ENCODE data around the gene PARD3B.

The PARD3B gene

DNA sequence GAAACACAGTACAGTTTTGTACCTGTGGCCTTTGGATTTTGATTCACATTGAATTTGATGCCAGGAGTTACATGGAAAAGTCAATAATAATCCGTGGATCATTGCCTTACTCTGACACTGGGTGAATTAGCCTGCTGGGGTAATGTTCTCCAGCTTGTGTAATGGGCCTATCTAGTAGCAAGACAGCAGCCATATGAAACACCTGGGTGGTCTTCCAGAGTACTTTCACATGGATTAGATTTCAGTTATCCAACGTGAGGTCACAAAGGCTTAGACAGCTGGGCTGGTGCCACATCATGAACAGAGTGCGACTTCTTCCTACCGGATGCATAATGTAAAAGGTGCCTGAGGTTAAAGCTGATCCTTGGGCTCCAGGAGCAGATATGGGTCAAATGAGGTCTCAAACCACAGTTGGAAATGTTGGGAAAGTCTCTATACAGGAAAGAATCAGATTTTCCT lies 486.8 kb downstream of the PARD3B start:
- DNase-seq, result no peak

DNA sequence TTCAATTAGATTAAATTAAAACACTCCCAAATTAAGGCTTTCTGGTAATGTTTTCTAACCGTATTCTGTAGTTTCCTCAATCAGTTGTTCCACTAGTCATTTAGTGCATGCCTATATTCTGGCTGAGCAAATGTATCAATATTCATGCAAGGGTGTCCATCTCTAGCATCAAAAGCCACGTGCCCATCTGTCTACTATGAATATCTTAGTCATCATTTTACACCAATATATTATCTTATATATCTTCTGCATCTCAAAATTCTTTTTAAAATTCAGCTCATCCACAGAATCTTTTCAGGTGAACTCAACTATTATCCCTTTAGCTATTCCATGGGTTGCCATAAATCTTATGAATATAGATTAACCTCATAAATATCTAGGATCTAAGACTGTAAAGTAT lies 488.2 kb downstream of the PARD3B start:
- DNase-seq, result no peak

DNA sequence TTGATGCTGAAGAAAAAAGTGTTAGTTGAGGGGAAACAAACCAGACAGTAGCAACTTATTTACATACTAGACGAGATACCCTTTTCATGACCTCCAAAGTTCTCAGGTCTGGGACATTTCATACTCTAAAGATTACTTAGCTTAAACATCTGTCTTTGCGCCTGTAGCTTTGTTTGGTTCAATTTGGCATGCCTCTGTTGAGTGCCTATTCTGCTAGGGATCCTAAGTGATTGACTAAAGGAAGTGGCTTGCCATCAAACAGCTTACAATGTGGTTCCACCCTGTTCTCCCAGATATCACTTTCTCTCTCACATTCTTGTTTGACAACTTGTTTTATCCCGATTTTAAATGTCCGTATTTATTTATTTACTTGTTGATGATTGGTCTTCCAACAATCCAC lies 488.8 kb downstream of the PARD3B start:
- no peak for DNase-seq

DNA sequence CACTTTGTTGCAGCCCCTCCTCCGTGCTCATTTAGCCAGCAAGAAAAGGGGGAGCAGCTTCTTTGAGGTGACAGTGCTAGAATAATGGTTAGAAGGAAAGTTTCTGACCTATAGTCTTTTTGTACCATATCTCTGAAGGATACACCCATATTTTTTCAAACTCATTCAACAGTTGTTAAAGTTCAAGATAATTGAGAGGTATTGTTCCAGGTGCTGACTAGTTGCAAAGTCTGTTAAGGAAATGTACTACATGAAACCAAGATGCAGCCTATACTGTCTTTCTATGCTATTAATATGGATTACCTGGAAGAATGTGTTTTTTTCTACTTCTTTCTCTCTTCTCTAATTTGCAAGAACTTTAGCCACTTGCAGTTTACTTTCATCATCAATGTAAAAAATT lies 495.0 kb downstream of the PARD3B start:
- no peak for DNase-seq

DNA sequence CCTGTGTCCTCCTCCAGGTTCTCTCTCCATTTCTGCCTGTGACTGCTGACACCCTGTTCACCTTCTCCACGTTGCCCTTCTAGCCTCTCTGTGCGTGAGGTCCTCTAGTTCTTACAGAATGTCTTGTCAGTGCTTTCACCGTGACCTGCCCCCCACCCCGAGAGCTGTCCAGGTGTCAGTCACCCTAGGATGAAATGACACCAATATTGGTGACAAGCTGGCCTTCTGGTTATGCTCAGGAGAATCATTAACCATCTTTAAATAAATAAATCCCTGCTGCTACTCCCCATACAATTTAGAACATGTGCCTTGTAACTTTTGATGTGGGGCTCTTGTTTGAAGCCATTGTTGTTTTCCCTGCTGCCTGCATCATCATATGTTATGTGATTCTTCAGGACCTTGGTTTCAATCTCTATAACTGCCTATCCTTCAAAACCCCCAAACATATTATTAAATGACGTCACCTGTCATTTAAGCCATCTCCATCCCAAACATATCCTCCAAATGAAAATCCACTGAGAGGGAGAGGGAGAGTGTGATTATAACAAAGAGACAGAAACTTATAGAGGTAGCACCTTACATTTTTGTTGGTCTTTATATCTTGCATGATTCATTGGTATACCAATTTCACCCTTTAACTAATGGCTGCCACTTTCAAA lies 496.3 kb downstream of the PARD3B start:
- DNase-seq, result no peak

DNA sequence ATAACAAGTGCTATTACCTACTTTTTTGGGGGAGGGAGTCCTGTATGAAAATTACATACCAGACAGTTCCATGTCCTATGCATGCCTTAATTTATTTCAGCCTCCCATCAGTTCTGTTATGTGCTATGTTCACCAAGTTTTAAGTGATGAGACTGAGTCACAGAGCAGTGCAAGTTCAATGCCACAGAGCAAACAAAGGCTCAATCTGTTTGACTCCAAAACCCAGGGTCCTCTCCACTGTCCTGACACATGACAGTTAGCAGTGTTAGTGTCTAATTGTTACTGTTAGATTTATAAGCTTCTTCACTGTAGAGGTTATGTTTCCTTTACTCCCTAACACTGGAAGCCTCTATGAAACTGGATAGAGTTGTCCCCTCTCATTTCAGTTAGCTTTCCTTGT lies 498.0 kb downstream of the PARD3B start:
- no peak for DNase-seq

DNA sequence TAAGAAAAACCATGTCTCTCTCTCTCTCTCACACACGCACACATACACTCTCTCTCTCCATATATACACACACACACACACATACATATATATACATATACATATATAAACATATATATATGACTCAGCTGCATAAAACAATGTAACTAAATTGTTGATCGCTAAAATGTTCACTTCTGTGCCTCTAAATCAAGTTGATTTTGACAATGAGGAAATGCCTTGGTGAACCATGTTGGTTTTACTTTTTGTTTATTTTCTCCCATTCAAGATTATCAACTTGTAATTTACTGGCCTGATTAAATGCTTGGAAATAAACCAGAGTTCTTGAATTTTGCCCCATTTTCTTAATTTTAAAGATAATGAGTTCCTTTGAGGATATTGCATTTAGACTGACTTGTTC lies 500.4 kb downstream of the PARD3B start:
- no peak for DNase-seq

DNA sequence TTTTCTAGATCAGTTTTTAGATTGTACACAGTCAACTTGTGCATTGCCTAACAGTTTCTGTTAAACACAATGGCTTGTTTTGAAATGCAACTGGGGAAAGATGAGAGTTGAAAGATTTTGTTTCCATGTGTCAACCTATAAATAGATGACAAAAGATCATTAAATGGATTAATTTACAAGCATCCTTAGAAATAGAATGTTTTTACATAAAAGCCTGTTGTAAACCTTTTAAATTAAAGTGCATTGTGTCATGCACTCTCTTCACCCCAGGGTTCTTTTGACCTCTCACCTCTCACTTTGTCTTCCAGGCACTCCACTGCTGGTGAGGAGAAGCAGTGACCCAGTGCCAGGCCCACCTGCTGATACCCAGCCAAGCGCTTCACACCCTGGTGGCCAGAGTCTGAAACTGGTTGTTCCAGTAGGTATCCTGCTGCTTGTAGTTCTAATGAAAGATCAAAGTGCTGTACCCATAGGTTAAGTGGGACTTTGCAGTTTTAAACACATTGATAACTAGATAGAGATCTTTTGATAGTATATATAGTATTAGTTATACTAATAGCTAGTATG lies 502.1 kb downstream of the PARD3B start:
- no peak for DNase-seq

DNA sequence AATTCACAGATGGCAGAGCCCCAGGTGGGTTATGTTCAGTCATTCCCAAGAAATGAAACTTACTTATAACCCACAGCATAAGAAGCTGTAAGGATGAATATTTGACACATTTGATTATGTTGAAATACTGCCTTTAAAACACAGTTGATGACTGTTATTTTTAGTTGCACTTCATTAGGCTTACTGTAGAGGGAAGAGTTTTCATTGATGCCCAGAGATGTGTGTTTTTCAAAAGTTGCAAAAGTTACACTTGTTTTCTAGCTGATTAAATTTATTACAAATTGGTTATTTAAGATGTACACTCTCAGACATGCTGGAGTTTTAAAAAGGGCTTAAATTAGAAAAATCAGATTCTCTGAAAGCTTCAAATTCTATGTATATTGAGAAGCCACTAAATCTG lies 506.1 kb downstream of the PARD3B start:
- DNase-seq, result no peak

DNA sequence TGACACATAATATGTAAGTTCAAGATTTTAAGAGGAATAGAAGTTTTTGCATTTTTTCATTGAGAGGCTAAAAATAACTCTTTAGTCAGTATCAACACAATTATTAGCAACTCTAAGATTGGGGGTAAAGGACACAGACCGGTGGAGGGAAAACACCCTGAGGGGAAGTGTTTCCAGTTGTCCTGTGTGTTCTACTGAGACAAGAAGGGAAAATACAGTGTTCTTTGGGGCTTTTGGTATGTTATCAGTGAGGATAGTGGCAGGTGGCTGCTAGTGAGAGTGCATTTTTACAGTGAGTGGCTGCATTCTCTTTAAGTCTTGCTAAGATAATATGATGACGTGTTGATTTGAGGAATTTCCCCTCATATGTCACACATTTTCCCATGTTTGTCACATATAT lies 507.5 kb downstream of the PARD3B start:
- no peak for DNase-seq

DNA sequence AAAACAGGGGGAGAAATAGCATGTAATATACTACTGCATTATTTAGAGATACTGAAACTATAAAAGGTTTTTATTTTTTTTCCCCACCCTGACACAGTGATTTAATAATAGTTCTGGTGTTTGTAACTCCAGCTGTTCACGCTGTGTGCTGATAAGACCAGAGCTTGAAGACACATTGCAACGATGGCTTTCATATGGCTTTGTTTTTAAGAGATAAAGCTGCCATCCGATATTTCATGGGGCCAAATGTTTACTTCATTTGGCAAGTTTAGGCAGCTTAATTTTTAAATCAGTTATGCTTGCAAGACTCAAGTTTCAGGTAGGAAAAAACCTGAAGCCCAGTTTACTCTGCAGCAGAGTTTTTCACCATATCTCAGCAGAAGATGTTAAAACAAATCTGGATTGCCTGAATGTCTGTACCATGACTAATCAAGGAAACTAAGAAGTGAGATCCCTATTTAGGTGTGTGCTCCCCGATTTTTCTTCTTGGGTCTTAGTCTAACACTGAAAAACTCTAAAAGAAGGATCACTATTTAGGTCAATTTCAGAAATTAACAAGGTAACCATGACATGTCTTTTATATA lies 508.6 kb downstream of the PARD3B start:
- no peak for DNase-seq

DNA sequence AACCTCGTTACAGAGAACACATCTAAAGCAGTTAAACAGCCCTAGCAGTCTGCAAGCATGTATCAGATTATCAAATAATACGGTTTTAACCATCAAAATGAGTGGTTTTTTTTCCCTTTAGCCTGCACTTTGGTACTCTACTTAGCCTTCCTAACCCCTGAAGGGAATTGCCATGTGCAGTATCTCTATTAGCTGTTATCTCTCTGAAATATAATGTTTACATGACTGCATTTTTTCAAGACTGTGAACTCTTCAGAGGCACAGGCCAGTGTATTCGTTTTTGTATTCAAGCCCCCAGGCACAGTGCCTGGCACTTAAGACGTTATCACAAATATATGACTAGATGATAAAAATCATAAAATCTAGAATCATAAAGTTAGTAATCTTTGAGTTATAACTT lies 509.5 kb downstream of the PARD3B start:
- no peak for DNase-seq

DNA sequence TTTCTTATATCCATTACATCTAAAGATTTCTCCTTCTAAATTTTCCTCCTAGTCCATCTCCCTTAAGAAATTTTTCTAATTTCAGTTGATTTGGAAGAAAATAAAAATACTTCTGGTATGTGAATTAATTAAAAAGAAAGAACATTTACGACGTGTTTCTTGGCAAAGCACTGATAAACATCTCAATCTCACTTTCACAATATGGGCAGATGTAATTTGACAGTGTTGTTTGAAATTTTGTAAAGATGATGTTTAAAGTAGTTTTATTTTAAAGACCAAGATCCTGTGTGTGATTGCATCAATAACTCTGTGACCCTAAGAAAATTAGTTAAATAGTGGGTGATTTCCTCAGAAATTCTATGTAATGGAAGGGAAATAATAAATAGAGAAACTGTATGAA lies 510.0 kb downstream of the PARD3B start:
- DNase-seq, result no peak

DNA sequence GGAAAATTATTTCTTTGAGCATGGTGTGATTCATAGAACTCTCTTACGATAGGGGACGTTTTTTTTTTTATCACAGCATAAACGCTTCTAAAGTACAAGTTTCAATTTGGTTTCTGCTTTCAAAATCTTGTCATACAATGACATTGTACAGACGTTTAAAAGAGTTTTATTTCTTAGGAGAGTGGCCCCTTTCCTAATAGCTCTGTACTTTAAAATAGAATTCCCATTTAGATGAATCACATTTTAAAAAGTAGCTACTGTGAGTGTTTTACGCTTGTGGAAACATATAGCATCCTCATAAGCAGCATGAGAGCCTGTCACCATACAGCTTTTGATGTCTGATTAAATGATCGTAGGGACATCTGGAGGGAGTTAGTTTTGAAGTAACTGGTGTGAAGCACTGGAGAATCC lies 510.9 kb downstream of the PARD3B start:
- no peak for DNase-seq

DNA sequence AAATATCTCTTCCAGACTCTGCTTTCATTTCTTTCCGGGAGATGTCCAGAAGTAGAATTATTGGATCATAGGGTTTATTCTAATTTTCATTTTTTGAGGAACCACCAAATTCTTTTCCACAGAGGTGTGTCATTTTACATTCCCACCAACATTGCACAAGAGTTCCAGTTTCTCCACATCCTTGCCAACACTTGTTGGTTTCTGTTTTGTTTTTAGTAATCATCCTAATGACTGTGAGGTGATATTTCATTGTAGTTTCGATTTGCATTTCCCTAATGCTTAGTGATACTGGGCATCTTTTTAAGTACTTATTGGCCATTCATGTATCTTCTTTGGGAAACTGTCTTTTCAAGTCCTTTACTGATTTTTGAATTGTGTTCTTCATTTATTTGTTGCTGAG lies 513.1 kb downstream of the PARD3B start:
- DNase-seq, result no peak

DNA sequence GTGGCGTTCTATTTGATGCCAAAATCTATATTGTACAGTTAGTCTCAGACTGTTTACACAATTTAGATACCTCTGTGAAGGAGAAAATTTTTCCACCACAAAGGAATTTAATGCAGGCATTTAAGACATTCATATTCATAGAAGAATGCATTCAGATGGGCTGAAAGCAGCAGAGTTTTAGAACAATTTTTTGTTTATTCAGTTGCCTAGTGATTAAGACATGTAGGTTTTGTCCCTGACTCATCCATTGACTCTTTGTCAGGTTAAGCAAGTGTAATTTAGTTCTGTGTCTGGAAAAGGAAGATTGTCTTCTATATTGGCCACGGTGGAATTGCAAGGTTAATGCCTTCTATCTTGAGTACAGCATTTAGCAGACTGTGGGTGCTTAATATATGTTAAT lies 515.0 kb downstream of the PARD3B start:
- no peak for DNase-seq

DNA sequence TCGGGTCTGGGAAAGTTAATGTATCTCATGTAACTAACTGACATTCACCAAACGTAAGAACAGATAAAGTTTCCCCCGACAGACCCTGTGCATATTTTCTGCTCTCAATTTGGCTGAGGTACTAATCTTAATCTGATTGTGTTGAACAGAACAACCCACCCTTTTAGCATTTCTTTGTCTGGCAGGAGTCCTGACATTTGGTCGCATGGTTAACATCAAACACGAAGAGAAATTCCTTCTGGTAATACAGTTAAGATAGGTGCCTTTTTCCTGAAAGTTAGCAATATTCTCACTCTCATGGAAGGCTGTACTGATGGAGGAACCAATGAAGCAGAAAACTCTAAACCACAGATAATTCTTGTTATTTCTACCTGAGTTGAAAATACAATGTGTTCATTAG lies 520.8 kb downstream of the PARD3B start:
- DNase-seq, result no peak

DNA sequence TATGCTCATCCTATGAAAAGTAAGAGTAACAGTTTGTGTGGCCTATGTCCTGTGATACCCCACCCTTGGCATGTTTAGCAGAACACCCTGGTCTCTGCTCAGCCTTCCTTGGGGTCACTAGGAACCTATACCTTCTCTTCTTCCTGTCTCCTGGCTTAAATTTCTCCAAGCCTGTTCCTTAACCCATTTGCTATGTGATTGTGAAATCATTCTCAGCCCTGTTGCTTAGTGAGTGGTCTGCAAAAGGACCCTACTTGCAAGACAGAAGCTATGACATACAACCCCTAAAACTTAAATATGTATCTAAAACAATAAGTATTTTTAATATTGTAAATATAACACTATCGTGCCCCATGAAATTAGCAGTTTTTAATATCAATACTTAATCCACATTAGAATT lies 524.7 kb downstream of the PARD3B start:
- no peak for DNase-seq

DNA sequence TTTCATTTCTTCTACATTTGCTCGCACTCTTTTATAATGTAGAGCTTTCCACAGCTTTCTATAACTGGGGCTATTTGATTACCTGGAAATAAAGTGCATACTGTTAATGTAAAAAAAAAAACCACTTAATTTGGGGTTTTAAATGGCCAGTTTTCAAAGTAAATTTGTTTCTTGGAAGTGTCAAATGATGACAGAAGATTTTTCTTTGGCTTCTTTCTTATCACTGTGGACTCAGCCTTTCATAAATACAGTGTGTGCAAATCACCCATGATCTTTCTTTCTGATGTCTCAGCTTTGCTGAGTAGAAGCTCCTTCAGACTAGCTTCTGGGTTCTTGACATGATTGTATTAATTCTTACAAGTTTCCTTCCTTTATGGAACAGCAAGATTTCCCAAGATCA lies 525.6 kb downstream of the PARD3B start:
- DNase-seq, result no peak

DNA sequence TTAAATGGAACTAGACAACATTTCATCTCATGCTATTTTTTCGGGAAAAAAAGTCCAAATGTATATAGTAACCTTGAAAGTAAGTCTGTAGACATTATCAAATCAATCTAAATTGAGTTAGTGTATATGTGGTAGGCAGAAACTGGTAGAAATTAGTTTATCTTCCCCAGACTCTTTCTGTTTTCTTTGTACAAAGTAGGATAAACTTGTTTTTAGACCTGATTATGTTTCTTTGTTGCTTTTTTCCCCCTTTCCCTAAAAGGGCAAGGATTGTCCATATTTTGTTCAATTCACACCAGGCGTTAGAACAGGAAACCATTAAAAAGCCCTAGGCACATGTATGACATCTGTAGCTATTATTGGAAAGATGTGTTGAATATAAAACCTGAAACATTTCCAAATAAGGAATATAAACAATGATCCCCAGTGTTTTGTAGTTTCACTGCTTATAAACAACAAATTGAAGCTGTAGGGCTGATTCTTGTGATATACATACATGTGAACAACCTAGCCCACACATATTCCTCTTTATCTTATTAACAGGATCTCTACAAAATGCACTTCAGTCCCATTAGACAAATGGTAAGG lies 528.3 kb downstream of the PARD3B start:
- no peak for DNase-seq

DNA sequence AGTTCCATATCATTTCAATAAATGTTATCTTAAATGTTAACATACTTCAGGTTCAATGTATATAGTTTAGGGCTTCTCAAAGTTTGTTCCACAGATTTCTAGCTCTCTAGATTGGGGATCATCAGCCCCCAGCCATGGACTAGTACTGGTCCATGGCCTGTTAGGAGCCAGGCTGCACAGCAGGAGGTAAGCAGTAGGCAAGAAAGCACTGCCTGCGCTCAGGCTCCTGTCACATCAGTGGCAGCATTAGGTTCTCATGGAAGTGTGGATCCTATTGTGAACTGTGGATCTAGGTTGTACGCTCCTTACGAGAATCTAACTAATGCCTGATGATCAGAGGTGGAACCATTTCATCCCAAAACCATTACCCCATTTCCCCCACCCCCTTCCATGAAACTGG lies 531.1 kb downstream of the PARD3B start:
- DNase-seq, result no peak

DNA sequence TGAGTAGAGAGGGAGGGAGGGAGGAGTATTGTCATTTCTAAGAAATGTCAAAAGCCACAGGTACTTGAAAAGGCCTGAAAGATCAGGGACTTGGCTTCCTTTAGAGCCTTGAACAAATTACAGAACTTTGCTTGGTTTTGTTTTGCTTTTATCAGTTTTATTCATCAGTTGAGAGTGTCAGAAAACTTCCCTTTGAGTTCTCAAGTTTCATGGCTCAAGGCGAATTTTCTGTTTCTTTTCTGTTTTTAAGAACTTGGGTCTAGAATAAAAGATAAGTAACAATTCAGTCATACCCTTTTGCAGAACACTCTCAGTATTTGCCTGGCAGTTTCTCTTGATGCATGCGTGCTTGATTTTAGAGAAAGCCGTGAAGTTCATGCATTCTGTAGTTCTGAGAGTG lies 531.9 kb downstream of the PARD3B start:
- DNase-seq, result no peak

DNA sequence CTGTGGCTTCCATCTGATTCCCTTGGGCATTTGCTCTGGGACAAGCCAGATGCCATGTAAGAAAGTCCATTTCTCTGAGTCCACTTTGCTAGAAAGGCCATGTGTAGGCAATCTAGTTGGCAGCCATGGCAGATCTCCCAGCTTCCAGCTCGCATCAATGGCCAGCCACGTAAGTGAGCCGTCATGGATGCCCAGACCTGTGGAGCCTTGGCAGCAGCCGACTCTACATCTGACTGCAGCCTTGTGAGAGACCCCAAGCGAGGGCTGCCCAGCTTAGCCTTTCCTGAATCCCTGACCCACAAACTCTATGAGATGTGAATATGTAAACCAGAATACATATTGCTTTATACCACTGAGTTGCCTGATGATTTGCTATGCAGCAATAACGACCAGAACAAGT lies 533.5 kb downstream of the PARD3B start:
- no peak for DNase-seq

DNA sequence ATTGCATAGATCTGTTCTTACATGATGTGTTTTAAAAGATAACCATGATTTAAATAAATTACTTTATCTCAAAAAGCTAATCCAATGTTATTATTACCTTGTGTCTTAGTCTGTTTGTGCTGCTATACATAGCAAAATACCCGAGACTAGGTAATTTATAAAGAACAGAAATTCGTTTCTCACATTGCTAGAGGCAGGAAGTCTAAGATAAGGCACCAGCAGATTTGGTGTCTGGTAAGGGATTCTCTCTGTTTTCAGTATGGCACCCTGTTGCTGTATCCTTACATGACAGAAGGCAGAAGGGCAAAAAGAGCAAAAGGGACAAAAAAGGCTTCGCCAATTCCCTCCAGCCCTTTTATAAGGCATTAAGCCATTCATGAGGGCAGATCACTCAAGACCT lies 533.9 kb downstream of the PARD3B start:
- no peak for DNase-seq

DNA sequence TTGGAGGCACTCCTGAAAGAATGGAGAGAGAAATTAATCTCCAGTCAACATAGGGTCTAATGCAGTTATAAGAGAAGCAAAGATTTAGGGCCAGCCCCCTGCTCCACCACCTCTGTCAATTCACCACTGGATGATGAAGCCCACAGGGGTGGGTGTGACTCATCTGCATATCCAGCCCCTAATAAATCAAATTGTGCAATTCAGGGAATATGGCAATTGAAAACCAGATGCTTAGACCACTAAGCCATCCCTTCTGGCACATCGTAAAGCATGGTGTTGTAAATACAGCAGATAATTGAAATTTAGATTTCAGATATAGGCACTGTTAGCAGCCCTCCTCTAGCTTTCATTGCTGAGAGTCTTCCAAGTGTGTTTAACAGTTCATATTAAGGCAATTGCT lies 541.4 kb downstream of the PARD3B start:
- no peak for DNase-seq

All from cortex of kidney (tissue), 1 donor.